Ascending aorta (tissue), 2 donors: Measurements from ENCODE around the gene RMDN2. TPM values are rescaled to one million over a fixed set of nuclear protein-coding genes. Genes with fewer than 3 reads are reported as not detected.

ENCODE experiments used
- DNase-seq, 2 donors: peaks; one replicate each; pipeline ENCODE4 v3.0.0-alpha.2; 2019; ENCODE audit warnings: low spot score in 2 of 2
- H3K27ac ChIP-seq, 2 donors: fragments of 200-600 bp; sonication (generic); one replicate each; pipeline ENCODE4 v1.5.1; 2016 to 2017; ENCODE audit warnings: mild to moderate bottlenecking in 1 of 2
- H3K27me3 ChIP-seq: fragments of 200-600 bp; sonication (generic); one replicate; pipeline ENCODE4 v1.5.1; 2017
- H3K36me3 ChIP-seq, 2 donors: fragments of 200-600 bp; sonication (generic); one replicate each; pipeline ENCODE4 v1.5.1; 2016
- H3K4me1 ChIP-seq, 2 donors: fragments of 200-600 bp; sonication (generic); one replicate each; pipeline ENCODE4 v1.5.1; 2016 to 2017; ENCODE audit warnings: mild to moderate bottlenecking in 1 of 2
- H3K4me3 ChIP-seq, 2 donors: fragments of 200-600 bp; sonication (generic); one replicate each; pipeline ENCODE4 v1.5.1; 2016 to 2017; ENCODE audit warnings: mild to moderate bottlenecking in 1 of 2
- H3K9me3 ChIP-seq, 2 donors: fragments of 200-600 bp; sonication (generic); one replicate each; pipeline ENCODE4 v1.5.1; 2016
- intact Hi-C: fragments of 100-400 bp; cut with DNase I; formaldehyde crosslinking; loops from one replicate; pipeline ENCODE4 v1.15.1; 2023
- total RNA-seq: library from RNA; depleted of rRNA; stranded (reverse); fragments of >200 nt; gene quantifications from one replicate; pipeline ENCODE4 v1.1.0, GENCODE V29; 2016
- TF ChIP-seq, protein P1 (sequence below), 3 experiments: fragments of 200-600 bp in 2 of 3; fragments of 450-650 bp in 1 of 3; sonication (generic) in 2 of 3; IDR thresholded peaks; one replicate each; pipeline ENCODE4 v1.5.1; 2016 to 2019; ENCODE audit warnings: antibody characterized with exemption in 3 of 3, mild to moderate bottlenecking in 1 of 3, moderate library complexity in 1 of 3

RMDN2 gene
- total RNA-seq, 1 donor from 2014 or later: 0.21 TPM

- H3K4me3 ChIP-seq: no peak overlapping the region
- no peak for DNase-seq
- intact Hi-C loops: no loop called here
These were observed 96.5 kb downstream of the RMDN2 start for GRCh38 chr2:38021589-38021988.

GRCh38 chr2:38026846-38027245 is 101.8 kb downstream of the RMDN2 start:
- intact Hi-C loops: no loop called here
- Histone ChIP-seq H3K36me3 (no peaks in the 10 kb centered on the region), H3K27ac (no peak overlapping the region), H3K4me1 (no peaks in the 10 kb centered on the region), H3K4me3 (no peak overlapping the region), H3K9me3 (no peaks in the 10 kb centered on the region), H3K27me3 (no peaks in the 10 kb centered on the region)
- TF ChIP-seq, protein P1, sequence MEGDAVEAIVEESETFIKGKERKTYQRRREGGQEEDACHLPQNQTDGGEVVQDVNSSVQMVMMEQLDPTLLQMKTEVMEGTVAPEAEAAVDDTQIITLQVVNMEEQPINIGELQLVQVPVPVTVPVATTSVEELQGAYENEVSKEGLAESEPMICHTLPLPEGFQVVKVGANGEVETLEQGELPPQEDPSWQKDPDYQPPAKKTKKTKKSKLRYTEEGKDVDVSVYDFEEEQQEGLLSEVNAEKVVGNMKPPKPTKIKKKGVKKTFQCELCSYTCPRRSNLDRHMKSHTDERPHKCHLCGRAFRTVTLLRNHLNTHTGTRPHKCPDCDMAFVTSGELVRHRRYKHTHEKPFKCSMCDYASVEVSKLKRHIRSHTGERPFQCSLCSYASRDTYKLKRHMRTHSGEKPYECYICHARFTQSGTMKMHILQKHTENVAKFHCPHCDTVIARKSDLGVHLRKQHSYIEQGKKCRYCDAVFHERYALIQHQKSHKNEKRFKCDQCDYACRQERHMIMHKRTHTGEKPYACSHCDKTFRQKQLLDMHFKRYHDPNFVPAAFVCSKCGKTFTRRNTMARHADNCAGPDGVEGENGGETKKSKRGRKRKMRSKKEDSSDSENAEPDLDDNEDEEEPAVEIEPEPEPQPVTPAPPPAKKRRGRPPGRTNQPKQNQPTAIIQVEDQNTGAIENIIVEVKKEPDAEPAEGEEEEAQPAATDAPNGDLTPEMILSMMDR (IDR thresholded peaks at IDR 0.05): no peak
- no peak for DNase-seq

More at GRCh38 chr2:38021589-38021988, 96.5 kb downstream of the RMDN2 start:
- no peak overlapping the region for H3K27ac ChIP-seq
- no peaks in the 10 kb centered on the region for H3K9me3 ChIP-seq
- no peaks in the 10 kb centered on the region for H3K36me3 ChIP-seq
- H3K4me1 ChIP-seq: no peaks in the 10 kb centered on the region
- TF ChIP-seq, protein P1 (IDR thresholded peaks at IDR 0.05): no peak
- H3K27me3 ChIP-seq: no peaks in the 10 kb centered on the region

DNA sequence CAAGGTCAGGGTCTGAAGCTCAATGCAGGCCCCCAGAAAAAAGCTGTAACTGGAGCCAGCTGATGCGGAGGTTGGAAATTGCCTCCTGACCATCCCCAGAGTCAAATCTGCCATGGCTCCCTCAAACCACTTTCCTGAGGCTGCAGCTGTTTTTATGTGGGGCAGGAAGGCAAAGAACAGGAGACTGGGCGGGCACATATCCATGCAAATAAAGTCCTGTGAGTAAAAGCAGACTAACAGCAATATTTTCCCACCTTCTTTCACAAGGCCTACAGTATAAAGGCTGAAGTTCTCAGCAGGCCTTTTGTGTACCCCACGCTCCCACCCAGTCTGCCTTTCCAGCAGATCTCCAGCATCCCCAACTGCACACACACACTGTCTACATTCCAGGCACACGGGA is 103.7 kb downstream of the RMDN2 start:
- intact Hi-C loops: no loop called here
- H3K27ac ChIP-seq: no peak overlapping the region
- no peak overlapping the region for H3K4me3 ChIP-seq
- no peaks in the 10 kb centered on the region for H3K9me3 ChIP-seq
- no peaks in the 10 kb centered on the region for H3K4me1 ChIP-seq
- no peaks in the 10 kb centered on the region for H3K36me3 ChIP-seq
- TF ChIP-seq, protein P1 (IDR thresholded peaks at IDR 0.05): no peak
- DNase-seq: no peak
- no peaks in the 10 kb centered on the region for H3K27me3 ChIP-seq

GRCh38 chr2:38029512-38029911 is 104.4 kb downstream of the RMDN2 start:
- Histone ChIP-seq H3K9me3 (no peaks in the 10 kb centered on the region), H3K4me1 (no peaks in the 10 kb centered on the region), H3K27ac (no peak overlapping the region), H3K4me3 (no peak overlapping the region), H3K36me3 (no peaks in the 10 kb centered on the region), H3K27me3 (no peaks in the 10 kb centered on the region)
- intact Hi-C loops: no loop called here
- TF ChIP-seq, protein P1 (IDR thresholded peaks at IDR 0.05): no peak
- no peak for DNase-seq

DNA sequence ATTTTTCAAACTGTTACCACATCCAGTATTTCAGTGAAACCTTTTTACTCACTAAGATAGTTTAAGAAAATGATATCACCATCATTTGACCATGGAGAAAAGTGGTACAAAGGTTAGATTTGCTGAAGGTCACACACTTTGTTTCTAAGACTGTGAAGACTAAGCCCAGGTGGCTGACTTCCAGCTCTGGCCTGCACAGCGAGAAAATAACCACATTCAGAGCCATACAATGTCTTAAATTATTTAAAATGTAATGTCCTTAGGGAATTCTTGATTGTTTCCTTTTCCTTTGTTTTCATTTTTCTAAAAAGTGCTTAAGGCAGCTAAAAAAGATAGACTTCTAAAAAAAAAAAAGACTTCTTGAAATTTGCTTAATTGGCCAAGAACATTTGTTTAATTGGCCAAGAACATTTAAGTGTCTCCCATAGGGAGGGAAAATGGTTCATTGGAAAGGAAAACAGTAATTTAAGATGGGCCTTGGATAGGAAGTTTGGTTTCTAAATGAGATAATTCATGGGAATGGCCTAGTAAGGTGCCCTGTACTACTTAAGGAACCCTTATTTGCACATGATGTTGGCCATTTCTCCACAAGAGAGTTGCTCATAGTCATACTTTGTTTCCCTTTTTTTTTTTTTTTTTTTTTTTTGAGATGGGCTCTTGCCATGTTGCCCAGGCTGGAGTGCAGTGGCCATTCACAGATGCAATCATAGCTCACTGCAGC is 105.7 kb downstream of the RMDN2 start:
- no peaks in the 10 kb centered on the region for H3K36me3 ChIP-seq
- H3K27me3 ChIP-seq: no peaks in the 10 kb centered on the region
- no peaks in the 10 kb centered on the region for H3K4me1 ChIP-seq
- no peak for DNase-seq
- no peaks in the 10 kb centered on the region for H3K9me3 ChIP-seq
- TF ChIP-seq, protein P1 (IDR thresholded peaks at IDR 0.05): no peak
- no peak overlapping the region for H3K27ac ChIP-seq
- no peak overlapping the region for H3K4me3 ChIP-seq
- intact Hi-C loops: no loop called here
